GM12878 (cell line): ENCODE results near the gene FHL3. TPM values are rescaled to one million over a fixed set of nuclear protein-coding genes. Genes with fewer than 3 reads are reported as not detected.

ENCODE experiments used
- ATAC-seq: fragments of 200-7000 bp; cut with Tn5 transposase; 3 replicates; pipeline ENCODE4 v1.9.1; 2020; ENCODE audit warnings: mild to moderate bottlenecking, moderate library complexity
- BruUV-seq: library from RNA; stranded (reverse); fragments of 400-500 nt; replicated peaks from 2 replicates; lab custom pipeline; 2021; lab: Mats Ljungman, UMichigan
- CTCF ChIA-PET: fragments of 300-600 bp; sonication (Branson Sonifier 250); formaldehyde crosslinking; extraction: SDS; loops from one replicate; lab custom pipeline; 2021; ENCODE audit warnings: inconsistent platforms; lab: Yijun Ruan, JAX
- POLR2A ChIA-PET: fragments of 350-600 bp; formaldehyde crosslinking; extraction: SDS; loops from one replicate; lab custom pipeline; 2021; ENCODE audit warnings: inconsistent platforms; lab: Charles Lee
- RAD21 ChIA-PET: fragments of 300-600 bp; sonication (Branson Sonifier 250); formaldehyde crosslinking; loops from one replicate; lab custom pipeline; 2023; ENCODE audit warnings: antibody characterized with exemption; ENCODE audit not compliant: unreplicated experiment; lab: Charles Lee
- SMC1A ChIA-PET: fragments of 300-600 bp; sonication (Branson Sonifier 250); formaldehyde crosslinking; loops from one replicate; lab custom pipeline; 2023; ENCODE audit not compliant: unreplicated experiment, uncharacterized antibody; lab: Charles Lee
- DNase-seq: peaks from one replicate; pipeline ENCODE4 v3.0.0-alpha.2; 2011; ENCODE audit warnings: low read depth, low spot score
- FAIRE-seq: peaks from 3 replicates; lab custom pipeline; 2011; peaks lifted over from hg19 to GRCh38; lab: Jason Lieb, UNC
- H2AFZ ChIP-seq: 2 replicates; pipeline ENCODE4 v1.6.0; 2011; ENCODE audit warnings: low read depth, low read length, control low read depth; ENCODE audit not compliant: control insufficient read depth
- H3K27ac ChIP-seq: 2 replicates; pipeline ENCODE4 v1.5.1; 2011; ENCODE audit warnings: control low read depth; ENCODE audit not compliant: control insufficient read depth, insufficient read depth
- H3K27me3 ChIP-seq, 2 experiments: replicated peaks in 1 of 2; 2 replicates each; pipeline versions ENCODE4 v1.6.0 to v1.6.1; 2011; ENCODE audit warnings: low read length in 1 of 2; ENCODE audit not compliant: control insufficient read depth in 2 of 2, insufficient read depth in 2 of 2
- H3K36me3 ChIP-seq, 2 experiments: 2 replicates each; pipeline ENCODE4 v1.5.1; 2011; ENCODE audit warnings: low read length in 1 of 2; ENCODE audit not compliant: control insufficient read depth in 2 of 2, insufficient read depth in 2 of 2
- H3K4me1 ChIP-seq: 2 replicates; pipeline ENCODE4 v1.6.1; 2011; ENCODE audit warnings: mild to moderate bottlenecking, low read length, moderate library complexity, mixed read lengths; ENCODE audit not compliant: control insufficient read depth, insufficient read depth
- H3K4me2 ChIP-seq: 2 replicates; pipeline ENCODE4 v1.6.0; 2011; ENCODE audit warnings: control low read depth; ENCODE audit not compliant: control insufficient read depth, insufficient read depth
- H3K4me3 ChIP-seq: fragments of 200-600 bp; sonication (generic); 2 replicates; pipeline ENCODE4 v1.5.1; 2016
- H3K79me2 ChIP-seq: 2 replicates; pipeline ENCODE4 v1.6.0; 2011; ENCODE audit warnings: low read length; ENCODE audit not compliant: control insufficient read depth, insufficient read depth
- H3K9ac ChIP-seq: 2 replicates; pipeline ENCODE4 v1.8.0; 2011; ENCODE audit warnings: low read length, control low read depth, mixed read lengths; ENCODE audit not compliant: control insufficient read depth, insufficient read depth
- H3K9me3 ChIP-seq: replicated peaks from 3 replicates; pipeline ENCODE4 v1.5.1; 2011; ENCODE audit warnings: mild to moderate bottlenecking, low read length; ENCODE audit not compliant: control insufficient read depth, insufficient read depth
- H4K20me1 ChIP-seq: 2 replicates; pipeline ENCODE4 v1.6.0; 2011; ENCODE audit not compliant: control insufficient read depth, insufficient read depth
- ATF7 ChIP-seq: fragments of 450-650 bp; IDR thresholded peaks from 2 replicates; pipeline ENCODE4 v1.6.1; 2016; ENCODE audit warnings: low read depth, mild to moderate bottlenecking
- BHLHE40 ChIP-seq, 2 experiments: fragments of 450-650 bp in 1 of 2; IDR thresholded peaks; 2 replicates each; pipeline ENCODE4 v1.6.1; 2011 to 2017; ENCODE audit warnings: low read depth in 2 of 2, borderline replicate concordance in 1 of 2, improper control_type of control experiment in 1 of 2, low read length in 1 of 2, mild to moderate bottlenecking in 1 of 2
- CREM ChIP-seq: IDR thresholded peaks from 2 replicates; pipeline ENCODE4 v1.6.1; 2014; ENCODE audit warnings: antibody characterized with exemption, low read depth
- DPF2 ChIP-seq: fragments of 450-650 bp; IDR thresholded peaks from 2 replicates; pipeline ENCODE4 v1.6.1; 2017; ENCODE audit warnings: mild to moderate bottlenecking
- EED ChIP-seq: sonication (generic); IDR thresholded peaks from 2 replicates; pipeline ENCODE4 v1.6.1; 2016; ENCODE audit warnings: antibody characterized with exemption, low read depth
- IKZF1 ChIP-seq: fragments of 450-650 bp; conservative IDR thresholded peaks from 2 replicates; pipeline ENCODE4 v1.6.1; 2017; ENCODE audit warnings: antibody characterized with exemption, mild to moderate bottlenecking
- IKZF2 ChIP-seq, 2 experiments: fragments of 450-650 bp; IDR thresholded peaks; 2 replicates each; pipeline ENCODE4 v1.6.1; 2017; ENCODE audit warnings: mild to moderate bottlenecking in 2 of 2, moderate library complexity in 2 of 2
- MEF2B ChIP-seq: fragments of 450-650 bp; IDR thresholded peaks from 2 replicates; pipeline ENCODE4 v1.6.1; 2018; ENCODE audit warnings: mild to moderate bottlenecking, moderate library complexity; ENCODE audit not compliant: partially characterized antibody, poor library complexity, severe bottlenecking
- MTA2 ChIP-seq: fragments of 450-650 bp; IDR thresholded peaks from 2 replicates; pipeline ENCODE4 v1.6.1; 2016; ENCODE audit warnings: low read depth, mild to moderate bottlenecking, moderate library complexity
- MTA3 ChIP-seq: IDR thresholded peaks from 2 replicates; pipeline ENCODE4 v1.6.1; 2012; ENCODE audit warnings: low read length, inconsistent platforms, borderline replicate concordance
- NFIC ChIP-seq: IDR thresholded peaks from 2 replicates; pipeline ENCODE4 v1.6.1; 2012; ENCODE audit warnings: low read depth, mild to moderate bottlenecking, inconsistent platforms, low read length, moderate library complexity
- NFXL1 ChIP-seq: fragments of 450-650 bp; IDR thresholded peaks from 2 replicates; pipeline ENCODE4 v1.6.1; 2017; ENCODE audit warnings: antibody characterized with exemption, mild to moderate bottlenecking, borderline replicate concordance
- NFYB ChIP-seq: IDR thresholded peaks from 2 replicates; pipeline ENCODE4 v1.6.1; 2011; ENCODE audit warnings: low read depth, mild to moderate bottlenecking, low read length, improper control_type of control experiment, moderate library complexity; ENCODE audit not compliant: insufficient read depth
- RB1 ChIP-seq: fragments of 450-650 bp; formaldehyde crosslinking; IDR thresholded peaks from 2 replicates; pipeline ENCODE4 v1.6.1; 2017; ENCODE audit warnings: mild to moderate bottlenecking, borderline replicate concordance
- RBBP5 ChIP-seq: fragments of 200-600 bp; sonication (generic); conservative IDR thresholded peaks from 2 replicates; pipeline ENCODE4 v1.6.1; 2016
- SIN3A ChIP-seq: IDR thresholded peaks from 2 replicates; pipeline ENCODE4 v1.6.1; 2012; ENCODE audit warnings: low read depth, low read length, improper control_type of control experiment
- USF1 ChIP-seq: IDR thresholded peaks from 2 replicates; pipeline ENCODE4 v1.6.1; 2011; ENCODE audit warnings: borderline replicate concordance, low read depth, mild to moderate bottlenecking, moderate library complexity, mixed read lengths, low read length; ENCODE audit not compliant: insufficient read depth; ENCODE audit errors: extremely low read length
- ZNF207 ChIP-seq: fragments of 450-650 bp; IDR thresholded peaks from 2 replicates; pipeline ENCODE4 v1.6.1; 2014; ENCODE audit warnings: antibody characterized with exemption, mild to moderate bottlenecking, borderline replicate concordance
- WGBS: methylation state at CpG from one replicate; pipeline ENCODE4 v1.1.6; 2016; ENCODE audit warnings: low lambda C conversion rate; ENCODE audit not compliant: insufficient replicate concordance, insufficient coverage; ENCODE audit errors: missing lambda C conversion rate; 5-methylcytosine and 5-hydroxymethylcytosine counted together
- in situ Hi-C: fragments of 300-500 bp; cut with MboI; formaldehyde crosslinking; loops from 9 replicates; pipeline ENCODE4 v1.14.3; 2018; ENCODE audit warnings: mixed read lengths
- intact Hi-C: fragments of 100-400 bp; cut with micrococcal nuclease; formaldehyde crosslinking; loops from one replicate; pipeline ENCODE4 v1.14.2; 2022; ENCODE audit not compliant: unreplicated experiment
- polyA plus RNA-seq, 11 experiments: library from polyadenylated mRNA; depleted of rRNA in 4 of 11; unstranded in 6 of 11; stranded (reverse) in 5 of 11; fragments of >200 nt; fragmentation: Nextera tagmentation in 4 of 11; fragmentation: Illumina TruSeq in 1 of 11; extraction: Ambion mirVana in 4 of 11; extraction: Trizol in 1 of 11; gene quantifications; 1 replicate in 1 of 11; 2 replicates in 10 of 11; pipeline versions ENCODE4 v1.2.1 to v1.2.3, GENCODE V29; 2011 to 2016; ENCODE audit warnings: inconsistent platforms in 2 of 11, missing spikeins in 2 of 11, low read depth in 1 of 11
- total RNA-seq, 4 experiments: library from RNA; depleted of rRNA in 3 of 4; stranded (reverse); fragments of >200 nt in 3 of 4; fragmentation: Illumina TruSeq in 1 of 4; extraction: Trizol in 1 of 4; gene quantifications; 2 replicates each; pipeline versions ENCODE4 v1.2.1 to v1.2.3, GENCODE V29; 2013 to 2021

The FHL3 gene
- total and polyA plus RNA-seq, 10 of the 15 experiments (the other 5 are each of a cell fraction or from before 2014, with no cell fraction given) = 0.26 to 13.9 (median 7.9) TPM

GRCh38 chr1:38053416-38054091, 48.2 kb upstream of the FHL3 start:
- POLR2A ChIA-PET = interaction anchor here (0.6 to 4.2 kb wide), 12 partner anchors 8 to 218 kb away, joined by 3 to 32 read pairs (median 5); partner anchors contain the start of gene UTP11
- H3K4me2 ChIP-seq = peak overlapping the region; percentile 41
- DNase-seq = no peak
- no peak overlapping the region for H3K27ac ChIP-seq
- H3K9me3 ChIP-seq = no peaks in the 10 kb centered on the region
- in situ Hi-C loops = no loop called here
- CTCF ChIA-PET = interaction anchor here (0.7 to 4.5 kb wide), 8 partner anchors 9 to 120 kb away, joined by 3 to 92 read pairs (median 5); no protein-coding TSS in a partner anchor
- intact Hi-C loops = no loop called here
- H3K36me3 ChIP-seq = no peaks in the 10 kb centered on the region
- no peak overlapping the region for H3K9ac ChIP-seq
- H2AFZ ChIP-seq = no peak overlapping the region; the same call in none of the 2 replicates
- H3K27me3 ChIP-seq = no peaks in the 10 kb centered on the region
- H3K79me2 ChIP-seq = no peaks in the 10 kb centered on the region
- 40% methylated on average over 7 of the region's 7 CpGs for WGBS
- no peaks in the 10 kb centered on the region for H4K20me1 ChIP-seq
- SMC1A ChIA-PET = interaction anchor here (0.6 to 23.8 kb wide), 14 partner anchors 9 to 194 kb away, joined by 3 to 316 read pairs (median 5); no protein-coding TSS in a partner anchor
- no peak for FAIRE-seq
- peak; percentile 60 for ATAC-seq
- H3K4me1 ChIP-seq = peaks cover 29% of the 10 kb centered on the region
- no TSS peak for BruUV-seq
- TF ChIP-seq MEF2B (no peak), SIN3A (no peak), BHLHE40 (IDR thresholded peaks at IDR 0.05; ENCODE audit: borderline replicate concordance in 1 of 2, low read depth in 2 of 2, low read length in 1 of 2) (peak; percentile 13 to 42; a peak in 1 of 4 replicates), RBBP5 (no peak), MTA3 (no peak), EED (peak; percentile 55; the same call in 1 of the 2 replicates), NFXL1 (no peak), USF1 (no peak), NFIC (no peak), ATF7 (peak; percentile 46; the same call in 1 of the 2 replicates), NFYB (no peak), RB1 (no peak), IKZF2 (IDR thresholded peaks at IDR 0.05) (peak; percentile 21 to 44; a peak in 1 of 4 replicates), MTA2 (peak; percentile 51; the same call in 1 of the 2 replicates), IKZF1 (peak; percentile 38), DPF2 (0 out of 2 replicates have a peak, but pooled peaks have one; percentile 20), ZNF207 (no peak), CREM (peak; percentile 21; the same call in 1 of the 2 replicates)
- no peak overlapping the region for H3K4me3 ChIP-seq
- RAD21 ChIA-PET = interaction anchor here (0.5 to 5.2 kb wide), 14 partner anchors 9 to 532 kb away, joined by 3 to 61 read pairs (median 6); partner anchors contain the start of gene UTP11
